Activated CD4-positive, alpha-beta memory T cell treated with anti-CD3 and anti-CD28 coated beads, Interleukin-2, amount 10 ng/mL, durations not matched to agents 7 days and 5 days (primary cell): ENCODE measurements around the gene TBCD. TPM values are rescaled to one million over a fixed set of nuclear protein-coding genes. Genes with fewer than 3 reads are reported as not detected.

ENCODE experiments used
- CTCF ChIA-PET: fragments of 350-600 bp; sonication (Branson Sonifier 250); formaldehyde crosslinking; loops from one replicate; lab custom pipeline; 2021; ENCODE audit warnings: antibody characterized with exemption, inconsistent platforms; lab: Charles Lee
- POLR2A ChIA-PET: fragments of 350-600 bp; sonication (Branson Sonifier 250); formaldehyde crosslinking; loops from one replicate; lab custom pipeline; 2021; ENCODE audit warnings: antibody characterized with exemption; lab: Charles Lee
- DNase-seq: peaks from one replicate; pipeline ENCODE4 v3.0.0-alpha.2; 2020
- H3K27ac Mint-ChIP-seq: one replicate; pipeline ENCODE4 v1.8.0; 2021; ENCODE audit warnings: mild to moderate bottlenecking, mixed read lengths
- H3K27me3 Mint-ChIP-seq: one replicate; pipeline ENCODE4 v1.8.0; 2021; ENCODE audit warnings: mixed read lengths
- H3K36me3 Mint-ChIP-seq: one replicate; pipeline ENCODE4 v1.8.0; 2021; ENCODE audit warnings: low read depth, mixed read lengths
- H3K4me1 Mint-ChIP-seq: one replicate; pipeline ENCODE4 v1.8.0; 2021; ENCODE audit warnings: mixed read lengths
- H3K4me3 Mint-ChIP-seq: one replicate; pipeline ENCODE4 v1.8.0; 2021; ENCODE audit warnings: mild to moderate bottlenecking, mixed read lengths
- H3K9me3 Mint-ChIP-seq: one replicate; pipeline ENCODE4 v1.8.0; 2021; ENCODE audit warnings: mixed read lengths
- total RNA-seq, 2 experiments: library from RNA; stranded (reverse); gene quantifications; one replicate each; pipeline ENCODE4 v1.2.3, GENCODE V29; 2021

Gene TBCD
- total RNA-seq, 2 experiments from 2014 or later, result 133 to 135 TPM

GRCh38 chr17:82865774-82866395 is 114.0 kb downstream of the TBCD start:
- no peak for DNase-seq
- H3K4me1 Mint-ChIP-seq, result peaks cover 62% of the 10 kb centered on the region
- H3K27me3 Mint-ChIP-seq, result no peaks in the 10 kb centered on the region
- ChIA-PET CTCF (interaction anchor here (0.6 to 2.8 kb wide), 3 partner anchors 10 to 86 kb away, joined by 3 to 14 read pairs (median 4); no protein-coding TSS in a partner anchor), POLR2A (interaction anchor here (0.8 to 1.8 kb wide), 2 partner anchors 15 to 19 kb away, joined by 3 to 9 read pairs; no protein-coding TSS in a partner anchor)
- H3K4me3 Mint-ChIP-seq, result no peak overlapping the region
- H3K9me3 Mint-ChIP-seq, result no peaks in the 10 kb centered on the region
- peaks cover 26% of the 10 kb centered on the region for H3K36me3 Mint-ChIP-seq
- H3K27ac Mint-ChIP-seq, result peak overlapping the region; percentile 95

GRCh38 chr17:82866590-82867191 is 114.8 kb downstream of the TBCD start:
- peaks cover 60% of the 10 kb centered on the region for H3K4me1 Mint-ChIP-seq
- no peaks in the 10 kb centered on the region for H3K27me3 Mint-ChIP-seq
- CTCF ChIA-PET, result interaction anchor here (0.6 kb wide), 1 partner anchor 30 kb away, joined by 3 read pairs; no protein-coding TSS in a partner anchor
- POLR2A ChIA-PET, result interaction anchor here (1.8 kb wide), 1 partner anchor 18 kb away, joined by 9 read pairs; no protein-coding TSS in a partner anchor
- peaks cover 29% of the 10 kb centered on the region for H3K36me3 Mint-ChIP-seq
- H3K27ac Mint-ChIP-seq, result no peak overlapping the region
- H3K4me3 Mint-ChIP-seq, result no peak overlapping the region
- H3K9me3 Mint-ChIP-seq, result no peaks in the 10 kb centered on the region
- no peak for DNase-seq

GRCh38 chr17:82867763-82868325 is 116.0 kb downstream of the TBCD start:
- ChIA-PET CTCF (no interaction called here), POLR2A (no interaction called here)
- H3K27me3 Mint-ChIP-seq, result no peaks in the 10 kb centered on the region
- no peak for DNase-seq
- H3K36me3 Mint-ChIP-seq, result peaks cover 24% of the 10 kb centered on the region
- peaks cover 53% of the 10 kb centered on the region for H3K4me1 Mint-ChIP-seq
- no peak overlapping the region for H3K4me3 Mint-ChIP-seq
- H3K27ac Mint-ChIP-seq, result no peak overlapping the region
- no peaks in the 10 kb centered on the region for H3K9me3 Mint-ChIP-seq

- H3K4me3 Mint-ChIP-seq, result no peak overlapping the region
- H3K27ac Mint-ChIP-seq, result no peak overlapping the region
- CTCF ChIA-PET, result interaction anchor here (1.1 kb wide), 1 partner anchor 87 kb away, joined by 4 read pairs; no protein-coding TSS in a partner anchor
- H3K27me3 Mint-ChIP-seq, result no peaks in the 10 kb centered on the region
- H3K4me1 Mint-ChIP-seq, result peaks cover 44% of the 10 kb centered on the region
- POLR2A ChIA-PET, result interaction anchor here (1.1 kb wide), 1 partner anchor 13 kb away, joined by 3 read pairs; no protein-coding TSS in a partner anchor
- H3K36me3 Mint-ChIP-seq, result peaks cover 20% of the 10 kb centered on the region
- H3K9me3 Mint-ChIP-seq, result no peaks in the 10 kb centered on the region
- no peak for DNase-seq
Measured at GRCh38 chr17:82868715-82869131, 116.9 kb downstream of the TBCD start.

- Mint-ChIP-seq H3K36me3 (peaks cover 14% of the 10 kb centered on the region), H3K27ac (no peak overlapping the region), H3K9me3 (no peaks in the 10 kb centered on the region), H3K4me1 (peaks cover 36% of the 10 kb centered on the region), H3K27me3 (no peaks in the 10 kb centered on the region), H3K4me3 (no peak overlapping the region)
- POLR2A ChIA-PET, result interaction anchor here (0.6 to 1.1 kb wide), 2 partner anchors 12 to 14 kb away, joined by 3 read pairs; no protein-coding TSS in a partner anchor
- no peak for DNase-seq
- CTCF ChIA-PET, result interaction anchor here (1.1 kb wide), 1 partner anchor 88 kb away, joined by 4 read pairs; no protein-coding TSS in a partner anchor
Measured at GRCh38 chr17:82869536-82869935, 117.7 kb downstream of the TBCD start.

GRCh38 chr17:82870091-82870491 is 118.2 kb downstream of the TBCD start:
- ChIA-PET POLR2A (no interaction called here), CTCF (interaction anchor here (1.1 kb wide), 1 partner anchor 88 kb away, joined by 4 read pairs; no protein-coding TSS in a partner anchor)
- Mint-ChIP-seq H3K27ac (no peak overlapping the region), H3K36me3 (peaks cover 13% of the 10 kb centered on the region), H3K27me3 (no peaks in the 10 kb centered on the region), H3K4me3 (no peak overlapping the region), H3K9me3 (no peaks in the 10 kb centered on the region), H3K4me1 (peaks cover 34% of the 10 kb centered on the region)
- no peak for DNase-seq

- H3K4me3 Mint-ChIP-seq, result no peak overlapping the region
- ChIA-PET POLR2A (interaction anchor here (0.9 kb wide), 1 partner anchor 15 kb away, joined by 3 read pairs; no protein-coding TSS in a partner anchor), CTCF (no interaction called here)
- no peaks in the 10 kb centered on the region for H3K9me3 Mint-ChIP-seq
- peaks cover 31% of the 10 kb centered on the region for H3K4me1 Mint-ChIP-seq
- H3K27ac Mint-ChIP-seq, result no peak overlapping the region
- DNase-seq, result no peak
- H3K27me3 Mint-ChIP-seq, result no peaks in the 10 kb centered on the region
- H3K36me3 Mint-ChIP-seq, result peaks cover 13% of the 10 kb centered on the region
Measured at GRCh38 chr17:82870541-82870940, 118.7 kb downstream of the TBCD start.

- CTCF ChIA-PET, result no interaction called here
- H3K27ac Mint-ChIP-seq, result no peak overlapping the region
- H3K9me3 Mint-ChIP-seq, result no peaks in the 10 kb centered on the region
- no peaks in the 10 kb centered on the region for H3K27me3 Mint-ChIP-seq
- POLR2A ChIA-PET, result interaction anchor here (0.9 kb wide), 1 partner anchor 14 kb away, joined by 3 read pairs; no protein-coding TSS in a partner anchor
- no peak overlapping the region for H3K4me3 Mint-ChIP-seq
- H3K4me1 Mint-ChIP-seq, result peaks cover 26% of the 10 kb centered on the region
- no peak for DNase-seq
- peaks cover 13% of the 10 kb centered on the region for H3K36me3 Mint-ChIP-seq
Measured at GRCh38 chr17:82871056-82871775, 119.4 kb downstream of the TBCD start.

- Mint-ChIP-seq H3K4me1 (peaks cover 30% of the 10 kb centered on the region), H3K27ac (no peak overlapping the region), H3K27me3 (no peaks in the 10 kb centered on the region), H3K9me3 (no peaks in the 10 kb centered on the region), H3K4me3 (no peak overlapping the region), H3K36me3 (peaks cover 13% of the 10 kb centered on the region)
- POLR2A ChIA-PET, result no interaction called here
- no peak for DNase-seq
- CTCF ChIA-PET, result no interaction called here
Measured at GRCh38 chr17:82871776-82872561, 120.1 kb downstream of the TBCD start.

- no peaks in the 10 kb centered on the region for H3K27me3 Mint-ChIP-seq
- H3K9me3 Mint-ChIP-seq, result no peaks in the 10 kb centered on the region
- ChIA-PET CTCF (no interaction called here), POLR2A (interaction anchor here (1.2 to 1.3 kb wide), 2 partner anchors 9 kb away, joined by 3 to 4 read pairs; no protein-coding TSS in a partner anchor)
- DNase-seq, result no peak
- H3K4me1 Mint-ChIP-seq, result peaks cover 35% of the 10 kb centered on the region
- H3K27ac Mint-ChIP-seq, result no peak overlapping the region
- no peak overlapping the region for H3K4me3 Mint-ChIP-seq
- H3K36me3 Mint-ChIP-seq, result peaks cover 13% of the 10 kb centered on the region
Measured at GRCh38 chr17:82872591-82873520, 121.0 kb downstream of the TBCD start.

- Mint-ChIP-seq H3K4me1 (peaks cover 40% of the 10 kb centered on the region), H3K27ac (no peak overlapping the region), H3K27me3 (no peaks in the 10 kb centered on the region), H3K4me3 (no peak overlapping the region), H3K36me3 (peaks cover 15% of the 10 kb centered on the region), H3K9me3 (no peaks in the 10 kb centered on the region)
- no peak for DNase-seq
- ChIA-PET POLR2A (interaction anchor here (1.2 to 1.3 kb wide), 2 partner anchors 8 to 10 kb away, joined by 3 to 4 read pairs; no protein-coding TSS in a partner anchor), CTCF (no interaction called here)
Measured at GRCh38 chr17:82873521-82873920, 121.7 kb downstream of the TBCD start.
